ENCODE measurements around the gene ANKRD26.

ANKRD26 gene

DNA sequence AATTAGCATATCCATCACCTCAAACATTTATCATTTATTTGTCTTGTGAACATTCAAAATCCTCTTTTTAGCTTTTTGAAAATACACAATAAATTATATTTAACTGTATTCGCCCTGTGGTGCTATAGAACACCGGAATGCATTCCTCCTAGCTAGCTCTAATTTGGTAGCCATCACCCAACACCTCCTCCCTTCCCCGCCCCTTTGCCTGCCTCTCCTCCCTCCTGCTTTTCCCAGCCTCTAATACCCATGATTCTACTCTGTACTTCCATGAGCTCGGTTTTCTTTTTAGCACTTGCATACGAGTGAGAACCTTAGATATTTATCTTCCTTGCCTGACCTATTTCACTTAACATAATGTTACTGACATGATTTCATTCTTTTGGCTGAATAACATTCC is 80.1 kb downstream of the ANKRD26 start:
- no peak for DNase-seq (ENCODE audit: low read depth in 2 of 2)

DNA sequence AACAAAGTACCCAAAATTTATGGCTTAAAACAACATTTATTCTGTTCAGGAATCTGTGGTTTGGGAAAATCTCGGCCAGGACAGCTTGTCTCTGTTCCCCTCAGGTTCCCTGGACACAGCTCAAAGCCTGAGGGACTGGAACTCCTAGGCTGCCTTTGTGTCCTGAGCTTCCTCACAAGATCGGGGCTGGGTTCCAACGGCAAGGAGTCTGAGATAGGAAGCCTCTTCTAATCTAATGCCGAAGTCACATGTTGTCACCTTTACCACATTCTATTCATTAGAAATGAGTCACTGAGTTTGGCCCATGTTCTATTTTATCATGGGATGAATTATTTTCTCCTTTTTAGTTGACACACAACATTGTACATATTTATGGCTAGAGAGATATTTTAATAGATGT is 80.5 kb downstream of the ANKRD26 start:
- DNase-seq (ENCODE audit: low read depth in 2 of 2), result no peak

DNA sequence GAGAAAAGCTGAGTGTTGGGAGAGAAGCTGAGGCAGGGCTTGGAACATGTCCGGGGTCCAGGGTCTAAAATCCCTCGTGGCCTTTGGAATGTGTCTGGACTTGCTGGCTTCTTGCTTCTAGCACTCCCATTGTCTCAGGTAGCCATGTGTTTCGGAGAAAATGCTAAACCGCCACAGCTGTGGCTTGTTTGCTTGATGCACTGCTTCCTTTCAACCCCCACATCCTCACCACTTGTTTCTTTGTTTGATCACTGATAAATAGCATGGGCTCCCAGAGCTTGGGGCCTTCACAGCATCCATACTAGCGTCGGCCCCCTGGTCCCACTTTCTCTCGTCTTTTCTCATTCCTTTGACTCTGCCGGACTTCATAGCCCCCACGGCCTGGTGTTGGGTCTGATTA is 102.7 kb downstream of the ANKRD26 start:
- DNase-seq (ENCODE audit: low read depth in 2 of 2), result no peak

DNA sequence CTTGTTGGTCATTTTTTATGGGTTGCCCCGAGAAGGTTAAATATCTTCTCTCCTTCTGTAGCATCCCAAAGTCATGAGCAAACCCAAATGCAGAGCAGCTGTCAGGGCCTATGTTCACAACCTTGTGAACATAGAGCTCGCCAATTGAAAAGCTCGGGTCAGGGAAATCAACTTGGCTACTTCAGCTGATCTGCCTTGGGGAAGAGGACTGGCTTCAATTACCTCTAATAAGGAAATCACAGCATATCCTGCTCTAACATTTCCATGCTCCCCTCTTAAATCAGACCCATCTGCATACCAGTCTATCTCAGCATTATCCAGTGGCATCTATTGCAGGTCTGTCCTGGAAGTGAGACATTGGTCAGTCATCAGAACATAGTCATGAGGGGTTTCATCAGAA is 105.6 kb downstream of the ANKRD26 start:
- DNase-seq (ENCODE audit: low read depth in 2 of 2), result no peak

DNA sequence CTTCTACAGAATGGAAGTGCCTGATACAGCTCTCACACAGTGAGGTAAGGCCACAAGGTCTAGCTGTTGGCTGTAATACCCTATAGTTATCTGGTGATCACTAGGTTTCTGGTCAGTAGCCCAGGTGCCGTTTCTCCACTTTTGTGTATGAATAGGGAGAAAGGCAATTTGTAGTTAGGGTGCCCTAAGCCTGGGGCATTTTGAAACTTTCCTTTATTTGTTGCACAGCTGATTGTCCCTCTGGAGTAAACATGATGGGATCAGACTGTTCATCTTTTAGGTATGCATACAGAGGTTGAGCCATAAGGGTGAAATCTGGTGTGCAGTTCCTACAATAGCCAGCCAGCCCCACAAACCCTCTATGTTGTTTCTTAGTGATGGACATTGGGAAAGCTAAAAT is 112.4 kb downstream of the ANKRD26 start:
- DNase-seq (ENCODE audit: low read depth in 2 of 2), result no peak

DNA sequence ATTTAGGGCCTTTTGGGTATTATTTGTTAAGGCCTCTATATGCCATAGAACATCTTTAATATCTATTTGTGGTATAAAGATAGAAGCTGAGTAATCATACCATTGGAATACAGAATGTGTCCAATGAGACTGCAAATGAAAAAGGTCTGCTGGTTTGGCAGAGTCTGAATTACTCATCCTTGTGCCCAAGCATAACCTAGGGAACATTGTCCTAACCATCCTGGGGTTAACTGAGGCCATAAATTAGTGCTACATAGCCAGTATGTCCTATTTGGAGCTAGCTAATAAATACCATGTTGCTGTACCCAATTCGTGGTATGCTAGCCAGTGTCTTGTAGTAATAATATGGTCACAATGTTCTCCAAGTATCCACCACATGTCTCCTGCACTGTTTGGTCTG is 117.1 kb downstream of the ANKRD26 start:
- no peak for DNase-seq (ENCODE audit: low read depth in 2 of 2)

DNA sequence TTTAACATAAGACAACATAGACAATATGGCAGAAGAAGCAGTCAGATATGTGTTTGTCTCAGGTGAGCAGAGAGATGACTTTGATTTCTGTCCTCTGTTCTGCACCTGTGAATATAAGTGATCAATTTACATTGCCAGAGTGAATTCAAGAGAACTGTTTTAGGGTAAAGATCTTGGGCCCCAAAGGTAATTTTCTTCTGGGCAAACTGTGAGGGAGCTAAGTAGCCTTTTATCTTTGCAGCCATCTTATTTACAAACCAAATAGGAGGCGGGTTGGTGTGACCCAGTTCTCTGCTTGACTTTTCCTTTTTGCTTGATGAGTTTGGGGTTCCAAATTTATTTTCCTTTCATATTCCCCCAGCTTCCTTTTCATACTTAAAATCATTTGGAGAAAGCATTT is 118.2 kb downstream of the ANKRD26 start:
- DNase-seq (ENCODE audit: low read depth in 2 of 2), result no peak

DNA sequence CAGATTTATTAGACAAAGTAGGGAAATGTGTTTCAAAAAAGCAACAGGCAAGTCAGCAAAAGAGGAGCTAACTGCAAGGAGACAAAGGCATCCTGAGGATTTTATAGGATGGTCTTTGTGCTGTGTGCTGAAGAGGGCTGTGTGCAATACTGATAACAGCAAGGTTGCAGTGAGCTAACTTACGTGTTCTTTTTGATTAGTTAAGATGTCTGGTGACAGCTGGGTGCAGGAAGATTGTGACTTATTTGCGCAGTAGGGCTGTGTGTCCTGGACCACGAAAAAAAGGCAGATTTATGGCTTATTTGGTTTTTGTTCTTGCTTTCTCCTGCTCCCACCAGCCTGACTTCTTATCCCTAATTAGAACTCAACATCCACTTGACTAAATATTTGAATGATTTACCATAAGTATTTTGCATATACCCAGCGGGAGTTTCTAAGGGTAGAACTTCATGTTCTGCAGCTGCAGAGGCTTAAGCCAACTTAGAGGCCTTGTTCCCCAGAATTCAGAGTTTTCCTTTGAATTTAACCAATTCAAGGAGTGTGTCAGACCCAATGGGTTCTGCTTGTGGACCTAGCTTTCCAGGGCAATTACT is 119.0 kb downstream of the ANKRD26 start:
- no peak for DNase-seq (ENCODE audit: low read depth in 2 of 2)

DNA sequence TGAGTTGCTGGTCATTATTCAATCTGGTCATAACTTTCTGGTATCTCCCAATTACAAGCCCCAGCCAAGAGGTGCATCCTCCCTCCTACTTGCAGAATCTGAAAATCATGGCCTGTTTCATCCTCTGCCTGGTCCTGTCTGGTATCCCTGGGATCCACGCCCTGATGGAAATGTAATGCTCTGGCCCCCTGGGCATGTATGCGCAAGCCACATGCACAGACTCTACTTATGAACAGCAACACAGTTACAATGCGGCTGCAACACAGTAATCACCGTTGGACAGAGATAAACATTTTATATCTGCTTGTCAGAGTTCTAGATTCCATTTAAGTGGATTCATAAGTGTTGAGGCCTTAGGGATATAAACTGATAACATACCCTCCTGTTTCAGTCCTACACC is 121.8 kb downstream of the ANKRD26 start:
- no peak for DNase-seq (ENCODE audit: low read depth in 2 of 2)

DNA sequence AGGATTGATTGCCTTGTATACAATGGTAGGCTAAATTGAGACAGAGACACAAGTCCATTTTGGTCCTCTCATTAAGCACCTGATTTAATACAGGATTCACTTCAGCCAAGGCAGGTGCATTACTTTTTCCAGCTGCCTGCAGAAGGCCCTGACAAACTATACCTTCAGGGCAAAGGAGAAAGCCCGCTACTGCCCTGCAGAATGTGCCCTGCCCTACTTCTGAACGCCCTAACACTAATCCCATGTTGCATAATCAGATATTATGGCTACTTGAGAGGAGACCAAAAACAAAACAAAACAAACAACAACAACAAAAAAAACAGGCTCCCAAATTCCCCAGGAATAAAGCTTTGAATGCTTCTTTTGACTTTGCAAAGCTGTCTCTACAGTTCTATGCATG is 122.7 kb downstream of the ANKRD26 start:
- no peak for DNase-seq (ENCODE audit: low read depth in 2 of 2)

DNA sequence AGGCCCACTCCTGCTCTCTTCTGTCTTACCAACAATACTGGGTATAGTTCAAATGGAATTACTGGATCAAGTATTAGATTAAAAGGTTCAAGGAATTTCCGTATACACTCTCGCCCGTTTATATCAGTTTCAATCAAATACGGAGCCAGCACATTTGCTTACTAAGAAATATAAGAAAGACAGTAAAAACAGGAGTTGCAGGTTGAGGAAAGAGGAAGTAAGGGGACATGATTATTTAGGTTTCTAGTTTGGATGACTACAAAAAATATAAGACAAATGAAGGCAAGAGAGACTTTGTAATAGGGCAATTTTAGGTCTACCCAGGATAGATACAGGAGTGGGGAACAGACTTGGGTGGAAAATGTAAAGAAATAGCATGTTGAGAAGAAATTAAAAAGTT is 129.6 kb downstream of the ANKRD26 start:
- no peak for DNase-seq (ENCODE audit: low read depth in 2 of 2)

DNA sequence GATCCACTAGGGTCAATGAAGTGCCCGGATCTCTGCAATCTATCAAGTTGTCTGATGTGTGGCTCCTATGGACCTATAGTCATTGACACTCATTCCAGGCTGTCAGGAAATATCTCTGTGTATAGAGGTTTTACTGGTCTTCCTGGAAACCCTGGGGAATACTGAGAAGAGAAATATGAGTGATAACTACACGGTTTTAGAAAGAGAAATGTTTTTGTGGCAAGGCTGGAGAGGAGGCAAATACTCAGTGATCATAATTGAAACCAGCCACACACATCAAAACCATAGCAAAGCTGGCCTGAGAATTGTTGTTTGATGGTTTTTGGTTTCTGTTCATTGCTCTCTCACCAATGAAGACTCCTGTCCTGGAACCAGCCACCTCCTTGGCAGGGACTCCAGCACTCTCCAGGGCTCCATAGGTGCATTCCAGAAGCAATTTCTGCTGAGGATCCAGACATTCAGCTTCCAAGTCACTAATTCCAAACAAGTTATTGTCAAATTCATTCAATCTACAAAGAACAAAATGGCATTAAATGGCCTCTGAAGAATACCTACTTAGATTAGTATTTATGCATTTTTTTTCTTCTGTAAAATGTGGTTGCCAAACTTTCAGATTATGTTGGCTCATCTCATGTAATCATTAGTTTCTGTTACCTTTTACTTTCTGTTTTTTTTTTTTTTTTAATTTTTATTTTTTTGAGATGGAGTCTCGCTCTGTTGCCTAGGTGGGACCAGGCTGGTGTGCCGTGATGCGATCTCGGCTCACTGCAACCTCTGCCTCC is 131.0 kb downstream of the ANKRD26 start:
- DNase-seq (ENCODE audit: low read depth in 2 of 2), result peak; percentile 52 to 59

DNA sequence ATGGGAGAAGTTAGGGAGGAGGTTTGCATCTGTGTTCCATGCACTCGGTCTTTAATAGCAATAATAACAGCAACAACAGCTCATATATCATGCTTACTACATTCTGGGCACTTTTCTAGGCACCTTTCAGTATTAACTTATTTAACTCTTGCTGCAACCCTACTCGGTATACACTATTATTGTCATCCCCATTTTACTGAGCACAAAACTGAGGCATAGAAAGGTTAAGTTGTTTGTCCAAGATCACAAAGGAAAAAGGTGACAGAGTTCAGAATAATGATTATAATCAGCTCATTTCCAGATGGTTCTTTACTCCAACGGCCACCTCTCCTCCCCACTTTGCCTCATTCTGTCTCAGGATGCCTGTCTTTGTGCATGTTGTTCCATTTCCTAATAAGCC is 137.5 kb downstream of the ANKRD26 start:
- no peak for DNase-seq (ENCODE audit: low read depth in 2 of 2)

DNA sequence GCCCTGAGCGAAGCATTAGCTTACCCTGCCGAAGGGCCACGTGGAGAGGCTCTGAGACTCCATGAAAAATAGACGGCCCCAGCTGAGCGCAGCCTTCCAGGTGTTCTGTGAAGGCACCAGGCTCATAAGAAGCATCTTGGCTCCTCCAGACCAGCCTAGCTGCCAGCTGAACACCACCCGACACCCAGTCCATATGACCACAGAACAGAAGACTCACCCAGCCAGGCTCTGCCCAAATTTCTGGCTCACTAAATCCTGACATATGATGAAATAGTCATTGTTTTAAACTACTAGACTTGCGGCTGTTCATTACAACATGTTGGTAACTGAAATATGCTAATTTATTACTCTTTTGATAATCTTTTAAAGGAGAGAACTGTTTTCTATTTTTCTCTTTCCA is 140.0 kb downstream of the ANKRD26 start:
- DNase-seq (ENCODE audit: low read depth in 2 of 2), result no peak

DNA sequence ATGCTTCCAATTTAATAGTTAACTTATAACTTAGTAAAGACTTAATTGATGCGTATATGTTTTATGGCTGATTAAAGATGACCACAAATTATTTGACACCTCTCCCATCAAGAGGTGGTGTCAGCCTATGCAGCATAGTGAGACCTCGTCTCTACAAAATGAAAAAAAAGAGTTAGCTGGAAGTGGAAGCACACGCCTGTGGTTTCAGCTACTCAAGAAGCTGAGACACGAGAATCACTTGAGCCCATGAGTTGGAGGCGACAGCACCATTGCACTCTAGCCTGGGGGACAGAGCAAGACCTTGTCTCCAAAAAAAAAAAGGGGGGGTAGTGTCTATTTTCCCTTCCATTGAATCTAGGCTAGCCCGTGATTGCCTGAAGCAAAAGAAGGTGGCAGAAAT is 140.5 kb downstream of the ANKRD26 start:
- DNase-seq (ENCODE audit: low read depth in 2 of 2), result no peak
